ENCODE measurements around the gene SLC5A6.

SLC5A6 gene

GRCh38 chr2:27170581-27171337 is 41.3 kb downstream of the SLC5A6 start:
- DNase-seq, result no peak

GRCh38 chr2:27164960-27165763 is 46.9 kb downstream of the SLC5A6 start:
- DNase-seq, result no peak

GRCh38 chr2:27162151-27163121 is 49.6 kb downstream of the SLC5A6 start:
- no peak for DNase-seq

GRCh38 chr2:27160191-27160590 is 51.9 kb downstream of the SLC5A6 start:
- DNase-seq, result no peak

- no peak for DNase-seq
Observed at GRCh38 chr2:27159271-27159670, 52.8 kb downstream of the SLC5A6 start.

GRCh38 chr2:27158468-27158867 is 53.6 kb downstream of the SLC5A6 start:
- no peak for DNase-seq

- DNase-seq, result no peak
Observed at GRCh38 chr2:27155069-27155520, 57.0 kb downstream of the SLC5A6 start.

GRCh38 chr2:27154488-27154887 is 57.6 kb downstream of the SLC5A6 start:
- no peak for DNase-seq

- DNase-seq, result no peak
Observed at GRCh38 chr2:27152796-27153464, 59.1 kb downstream of the SLC5A6 start.

GRCh38 chr2:27152102-27152795 is 59.8 kb downstream of the SLC5A6 start:
- DNase-seq, result no peak

- no peak for DNase-seq
Observed at GRCh38 chr2:27150639-27151230, 61.3 kb downstream of the SLC5A6 start.

Data from T1000 (cell line).